Lung (tissue), 12 donors: ENCODE data around the gene ADAM11. TPM values are rescaled to one million over a fixed set of nuclear protein-coding genes. Genes with fewer than 3 reads are reported as not detected.

Source experiments
- ATAC-seq: fragments of 200-7000 bp; cut with Tn5 transposase; one replicate; pipeline ENCODE4 v1.9.1; 2020; ENCODE audit warnings: moderate number of reproducible peaks; ENCODE audit not compliant: insufficient read depth, low FRiP score
- DNase-seq, 3 donors: peaks; one replicate each; pipeline ENCODE4 v3.0.0-alpha.2; 2013 to 2017
- H3K27ac ChIP-seq, 2 donors: one replicate each; pipeline ENCODE4 v1.5.1; 2013; ENCODE audit warnings: mild to moderate bottlenecking in 2 of 2, moderate library complexity in 2 of 2, control low read depth in 1 of 2, inconsistent platforms in 1 of 2, low read depth in 1 of 2, low read length in 1 of 2
- H3K27me3 ChIP-seq, 3 donors: one replicate each; pipeline ENCODE4 v1.5.1; 2013; ENCODE audit warnings: low read length in 2 of 3; ENCODE audit not compliant: control insufficient read depth in 3 of 3, insufficient read depth in 3 of 3
- H3K36me3 ChIP-seq, 4 donors: one replicate each; pipeline ENCODE4 v1.5.1; 2013; ENCODE audit warnings: low read length in 4 of 4, mild to moderate bottlenecking in 1 of 4, moderate library complexity in 1 of 4; ENCODE audit not compliant: control insufficient read depth in 4 of 4, insufficient read depth in 4 of 4
- H3K4me1 ChIP-seq, 5 donors: one replicate each; pipeline ENCODE4 v1.5.1; 2013; ENCODE audit warnings: low read length in 5 of 5, mild to moderate bottlenecking in 2 of 5, moderate library complexity in 1 of 5; ENCODE audit not compliant: control insufficient read depth in 5 of 5, insufficient read depth in 5 of 5
- H3K4me3 ChIP-seq: one replicate; pipeline ENCODE4 v1.5.1; 2013; ENCODE audit warnings: mild to moderate bottlenecking, control low read depth, moderate library complexity
- H3K9ac ChIP-seq, 2 donors: one replicate each; pipeline ENCODE4 v1.5.1; 2013; ENCODE audit warnings: low read length in 2 of 2, control low read depth in 1 of 2; ENCODE audit not compliant: insufficient read depth in 1 of 2
- H3K9me3 ChIP-seq, 4 donors: one replicate each; pipeline ENCODE4 v1.5.1; 2013; ENCODE audit warnings: low read length in 3 of 4, mild to moderate bottlenecking in 1 of 4, moderate library complexity in 1 of 4; ENCODE audit not compliant: control insufficient read depth in 4 of 4, insufficient read depth in 3 of 4
- CTCF ChIP-seq: IDR thresholded peaks from 2 replicates; pipeline ENCODE4 v1.5.1; 2012; ENCODE audit warnings: mild to moderate bottlenecking; ENCODE audit errors: control extremely low read depth, extremely low read depth
- WGBS, 2 donors: extraction: QIAGEN DNeasy Blood & Tissue Kit; methylation state at CpG; one replicate each; pipeline ENCODE4 v1.1.7; 2013; 5-methylcytosine and 5-hydroxymethylcytosine counted together
- polyA plus RNA-seq, 2 donors: library from polyadenylated mRNA; stranded (reverse); fragments of 200-250 nt; gene quantifications; one replicate each; pipeline ENCODE4 v1.2.1, GENCODE V29; 2013
- total RNA-seq, 2 donors: library from RNA; depleted of rRNA in 1 of 2; stranded (reverse); fragments of >200 nt in 1 of 2; gene quantifications; one replicate each; pipeline ENCODE4 v1.2.1, GENCODE V29; 2014 to 2021
- donor health status: control.
- donor health status: control.
- donor health status: Bipolar disorder and iron deficiency.
- donor health status: healthy.
- donor health status: DM: yes; HTN: yes; CAD: no.

The ADAM11 gene
- total and polyA plus RNA-seq, 4 donors, result 0.09 to 1.1 (median 0.18) TPM

GRCh38 chr17:44751331-44751730, 7.5 kb upstream of the ADAM11 start:
- peaks cover 0 to 5% (median 0%) of the 10 kb centered on the region in 5 donors for H3K4me1 ChIP-seq
- H3K9ac ChIP-seq, result no peak overlapping the region
- H3K4me3 ChIP-seq, result no peak overlapping the region
- DNase-seq (no peak), ATAC-seq (no peak)
- no peak for TF ChIP-seq CTCF
- H3K27me3 ChIP-seq, result no peaks in the 10 kb centered on the region
- 83 to 85% methylated on average over 7 of the region's 7 CpGs for WGBS, 2 donors
- peaks cover 0 to 29% (median 4%) of the 10 kb centered on the region in 4 donors for H3K36me3 ChIP-seq
- peaks cover 0 to 2% (median 0%) of the 10 kb centered on the region in 4 donors for H3K9me3 ChIP-seq
- H3K27ac ChIP-seq, result no peak overlapping the region

GRCh38 chr17:44751806-44752205, 7.0 kb upstream of the ADAM11 start:
- TF ChIP-seq CTCF, result no peak
- ATAC-seq (no peak), DNase-seq (no peak)
- H3K9me3 ChIP-seq, result peaks cover 0 to 2% (median 0%) of the 10 kb centered on the region in 4 donors
- H3K4me3 ChIP-seq, result no peak overlapping the region
- H3K27me3 ChIP-seq, result no peaks in the 10 kb centered on the region
- peaks cover 0 to 5% (median 0%) of the 10 kb centered on the region in 5 donors for H3K4me1 ChIP-seq
- H3K9ac ChIP-seq, result no peak overlapping the region
- 80 to 90% methylated on average over 10 of the region's 10 CpGs for WGBS, 2 donors
- no peak overlapping the region for H3K27ac ChIP-seq
- peaks cover 0 to 29% (median 4%) of the 10 kb centered on the region in 4 donors for H3K36me3 ChIP-seq

GRCh38 chr17:44752953-44753861, 5.6 kb upstream of the ADAM11 start:
- H3K36me3 ChIP-seq, result peaks cover 0 to 21% (median under 1%) of the 10 kb centered on the region in 4 donors
- 84 to 85% methylated on average over 17 of the region's 17 CpGs for WGBS, 2 donors
- peaks cover 0 to 2% (median 0%) of the 10 kb centered on the region in 4 donors for H3K9me3 ChIP-seq
- DNase-seq (no peak), ATAC-seq (no peak)
- no peaks in the 10 kb centered on the region for H3K27me3 ChIP-seq
- no peak overlapping the region for H3K9ac ChIP-seq
- no peak for TF ChIP-seq CTCF
- H3K27ac ChIP-seq, result no peak overlapping the region
- no peak overlapping the region for H3K4me3 ChIP-seq
- H3K4me1 ChIP-seq, result peaks cover 0 to 5% (median under 1%) of the 10 kb centered on the region in 5 donors
